Measurements from ENCODE around the gene GAGE12C.
"Not testable (repeated sequence)": the region's sequence is repeated elsewhere in the genome, so short reads cannot be mapped to it uniquely, and the experiment has no call there.

GAGE12C gene

GRCh38 chrX:49531877-49532276, at the start of gene GAGE12C:
GAGE12C (plus strand) TSS chrX:49532177; CDS start chrX:49533332, 1,155 bp downstream.
- DNase-seq: not testable (repeated sequence)

GRCh38 chrX:49541433-49541832, 9.5 kb downstream of the GAGE12C start, which contains the start of gene GAGE12D:
GAGE12D (plus strand) TSS chrX:49541733; CDS start chrX:49542888, 1,155 bp downstream.
- not testable (repeated sequence) for DNase-seq

- DNase-seq: not testable (repeated sequence)
These were observed 19.0 kb downstream of the GAGE12C start, which contains the start of gene GAGE12E for GRCh38 chrX:49550989-49551388. GAGE12E (plus strand) TSS chrX:49551289; CDS start chrX:49552444, 1,155 bp downstream.

- DNase-seq: not testable (repeated sequence)
These were observed 28.6 kb downstream of the GAGE12C start, which contains the start of gene GAGE12F for GRCh38 chrX:49560542-49560941. GAGE12F (plus strand) TSS chrX:49560842; CDS start chrX:49561997, 1,155 bp downstream.

- not testable (repeated sequence) for DNase-seq
These were observed 36.8 kb downstream of the GAGE12C start for GRCh38 chrX:49568728-49569127.

- DNase-seq: not testable (repeated sequence)
These were observed 37.2 kb downstream of the GAGE12C start for GRCh38 chrX:49569152-49569551.

- not testable (repeated sequence) for DNase-seq
These were observed 38.1 kb downstream of the GAGE12C start, which contains the start of gene GAGE12G for GRCh38 chrX:49570100-49570499. GAGE12G (plus strand) TSS chrX:49570400; CDS start chrX:49571555, 1,155 bp downstream.

- DNase-seq: not testable (repeated sequence)
These were observed 47.7 kb downstream of the GAGE12C start, which contains the start of gene GAGE12H for GRCh38 chrX:49579649-49580048. GAGE12H (plus strand) TSS chrX:49579949; CDS start chrX:49581104, 1,155 bp downstream.
